Pancreas (tissue), 10 donors: Measurements from ENCODE around the gene CAPZB. TPM values are rescaled to one million over a fixed set of nuclear protein-coding genes. Genes with fewer than 3 reads are reported as not detected.
"Not testable (repeated sequence)": the region's sequence is repeated elsewhere in the genome, so short reads cannot be mapped to it uniquely, and the experiment has no call there.

Source experiments
- ATAC-seq, 4 donors: fragments of 200-7000 bp; cut with Tn5 transposase; one replicate each; pipeline versions ENCODE4 v1.8.0 to v1.9.1; 2020; ENCODE audit warnings: mild to moderate bottlenecking in 4 of 4, moderate library complexity in 4 of 4
- DNase-seq, 6 donors: peaks; one replicate each; pipeline ENCODE4 v3.0.0-alpha.2; 2020
- FAIRE-seq: peaks from 2 replicates; lab custom pipeline; 2012; peaks lifted over from hg19 to GRCh38; lab: Jason Lieb, UNC
- H3K27ac ChIP-seq, 4 donors: fragments of 200-600 bp; sonication (generic); 1 replicate in 3 of 4; 2 replicates in 1 of 4; pipeline versions ENCODE4 v1.5.0 to v1.8.0; 2020
- H3K27me3 ChIP-seq, 4 donors: fragments of 200-600 bp; one replicate each; pipeline ENCODE4 v1.8.0; 2021
- H3K36me3 ChIP-seq, 3 donors: fragments of 200-600 bp; sonication (generic) in 1 of 3; one replicate each; pipeline versions ENCODE4 v1.5.0 to v1.8.0; 2020 to 2021
- H3K4me1 ChIP-seq, 3 donors: fragments of 200-600 bp; one replicate each; pipeline ENCODE4 v1.8.0; 2021
- H3K4me3 ChIP-seq, 4 donors: fragments of 200-600 bp; sonication (generic) in 2 of 4; one replicate each; pipeline versions ENCODE4 v1.5.0 to v1.8.0; 2020 to 2021
- H3K9me3 ChIP-seq, 4 donors: fragments of 200-600 bp; one replicate each; pipeline ENCODE4 v1.8.0; 2021
- WGBS, 2 donors: extraction: QIAGEN DNeasy Blood & Tissue Kit; methylation state at CpG; one replicate each; pipeline ENCODE4 v1.1.7; 2013; 5-methylcytosine and 5-hydroxymethylcytosine counted together
- intact Hi-C, 3 donors: fragments of 100-400 bp; cut with DNase I; formaldehyde crosslinking; loops; one replicate each; pipeline versions ENCODE4 v1.11.1 to v1.14.2; 2022
- polyA plus RNA-seq, 2 donors: library from polyadenylated mRNA; stranded (reverse); fragments of 200-250 nt; gene quantifications; one replicate each; pipeline ENCODE4 v1.2.3, GENCODE V29; 2013
- total RNA-seq, 6 donors: library from RNA; stranded (reverse); fragmentation: NEBNext Ultra II Directional in 4 of 6; extraction: Animal tissue kit (Norgen Biotek cat#: 25700) in 4 of 6; gene quantifications; one replicate each; pipeline versions ENCODE4 v1.2.1 to v1.2.4, GENCODE V29; 2021 to 2023
- TF ChIP-seq, protein P1 (sequence below), 4 donors: fragments of 200-600 bp; sonication (generic) in 3 of 4; IDR thresholded peaks; one replicate each; pipeline versions ENCODE4 v1.5.0 to v1.8.0; 2021; ENCODE audit warnings: antibody characterized with exemption in 4 of 4
- donor health status: healthy with polysubstance abuse.
- donor health status: DM: no; HTN: no; CAD: no; lungs with moderate emphysema.
- donor health status: DM: no; HTN: no; CAD: no.
- donor health status: control.
- donor health status: control.
- donor health status: Bipolar disorder and iron deficiency.
- donor health status: DM: yes; HTN: yes; CAD: no.
- donor health status: DM: no; HTN: no; CAD: no.
- donor health status: DM: no; HTN: no; CAD: no.
- donor health status: DM: yes; HTN: yes; CAD: no.

CAPZB gene
- total and polyA plus RNA-seq, 8 donors, result 43.2 to 124 (median 74.9) TPM

DNA sequence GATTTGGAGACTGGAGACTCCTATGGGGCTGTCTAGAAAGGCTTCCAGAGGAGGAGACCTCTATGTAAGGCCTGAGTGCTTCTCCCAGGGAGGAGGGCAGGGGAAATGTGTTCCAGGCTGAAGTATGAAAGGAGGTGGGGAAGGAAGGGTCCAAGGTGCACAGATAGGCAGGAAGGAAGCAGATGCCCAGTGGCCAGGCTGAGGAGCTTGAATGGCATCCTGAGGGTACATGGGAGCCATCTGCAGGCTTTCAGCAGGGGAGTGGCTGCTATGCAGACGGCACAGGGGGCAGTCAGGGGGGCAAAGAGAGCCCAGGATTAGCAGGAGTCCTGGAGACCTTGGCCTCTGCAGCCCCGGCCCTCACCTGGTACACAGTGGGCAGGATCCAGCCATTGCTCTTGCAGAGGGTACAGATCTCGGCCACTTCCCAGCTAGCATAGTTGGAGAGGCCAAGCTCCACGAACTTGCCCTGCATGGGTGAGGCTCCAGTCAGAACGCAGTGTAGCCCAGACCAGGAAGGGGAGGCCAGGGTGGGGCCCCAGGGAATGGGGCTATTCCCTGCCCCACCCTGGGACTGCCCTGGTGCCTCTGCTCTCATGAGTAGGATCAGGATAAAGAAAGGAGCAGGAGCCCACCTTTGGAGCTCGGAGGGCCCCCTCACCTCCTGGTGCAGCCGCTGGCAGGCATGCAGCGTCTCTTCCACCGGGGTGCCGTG lies 177.4 kb downstream of the CAPZB start:
- DNase-seq (no peak), FAIRE-seq (no peak), ATAC-seq (no peak)
- Histone ChIP-seq H3K4me1 (peaks cover 0 to 6% (median 5%) of the 10 kb centered on the region in 3 donors), H3K27ac (no peak overlapping the region), H3K4me3 (no peak overlapping the region), H3K36me3 (peaks cover 0 to 41% (median 10%) of the 10 kb centered on the region in 3 donors), H3K9me3 (no peaks in the 10 kb centered on the region), H3K27me3 (no peaks in the 10 kb centered on the region)
- WGBS, 2 donors, result 89 to 96% methylated on average over 10 of the region's 10 CpGs
- TF ChIP-seq, protein P1, sequence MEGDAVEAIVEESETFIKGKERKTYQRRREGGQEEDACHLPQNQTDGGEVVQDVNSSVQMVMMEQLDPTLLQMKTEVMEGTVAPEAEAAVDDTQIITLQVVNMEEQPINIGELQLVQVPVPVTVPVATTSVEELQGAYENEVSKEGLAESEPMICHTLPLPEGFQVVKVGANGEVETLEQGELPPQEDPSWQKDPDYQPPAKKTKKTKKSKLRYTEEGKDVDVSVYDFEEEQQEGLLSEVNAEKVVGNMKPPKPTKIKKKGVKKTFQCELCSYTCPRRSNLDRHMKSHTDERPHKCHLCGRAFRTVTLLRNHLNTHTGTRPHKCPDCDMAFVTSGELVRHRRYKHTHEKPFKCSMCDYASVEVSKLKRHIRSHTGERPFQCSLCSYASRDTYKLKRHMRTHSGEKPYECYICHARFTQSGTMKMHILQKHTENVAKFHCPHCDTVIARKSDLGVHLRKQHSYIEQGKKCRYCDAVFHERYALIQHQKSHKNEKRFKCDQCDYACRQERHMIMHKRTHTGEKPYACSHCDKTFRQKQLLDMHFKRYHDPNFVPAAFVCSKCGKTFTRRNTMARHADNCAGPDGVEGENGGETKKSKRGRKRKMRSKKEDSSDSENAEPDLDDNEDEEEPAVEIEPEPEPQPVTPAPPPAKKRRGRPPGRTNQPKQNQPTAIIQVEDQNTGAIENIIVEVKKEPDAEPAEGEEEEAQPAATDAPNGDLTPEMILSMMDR (IDR thresholded peaks at IDR 0.05), result no peak
- intact Hi-C loops, result no loop called here

DNA sequence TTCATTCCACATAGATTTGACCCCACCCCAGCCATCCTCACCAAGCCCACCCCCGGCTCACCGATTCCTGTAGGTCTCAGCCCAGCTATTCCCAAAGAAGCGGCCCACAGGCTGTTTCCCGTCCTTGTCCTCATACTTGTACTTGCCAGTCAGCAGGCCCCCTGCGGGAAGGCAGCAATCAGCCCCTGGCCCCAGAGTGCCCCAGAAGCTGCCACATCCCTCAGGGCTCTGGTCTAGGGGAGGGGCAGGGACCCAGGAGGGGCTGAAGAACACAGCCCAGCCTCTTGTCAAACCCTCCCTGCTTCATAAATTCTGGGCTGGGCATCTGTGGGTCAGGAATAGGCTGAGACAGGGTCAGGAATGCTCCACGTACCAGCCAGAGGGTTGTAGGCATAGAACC lies 178.4 kb downstream of the CAPZB start:
- WGBS, 2 donors, result 92 to 99% methylated on average over 6 of the region's 6 CpGs
- intact Hi-C loops, result no loop called here
- H3K36me3 ChIP-seq, result peaks cover 0 to 42% (median 10%) of the 10 kb centered on the region in 3 donors
- H3K9me3 ChIP-seq, result no peaks in the 10 kb centered on the region
- DNase-seq, result no peak
- no peak for FAIRE-seq
- no peak overlapping the region for H3K4me3 ChIP-seq
- no peak for ATAC-seq
- H3K27me3 ChIP-seq, result no peaks in the 10 kb centered on the region
- TF ChIP-seq, protein P1 (IDR thresholded peaks at IDR 0.05), result no peak
- peaks cover 0 to 5% (median 4%) of the 10 kb centered on the region in 3 donors for H3K4me1 ChIP-seq
- H3K27ac ChIP-seq, result no peak overlapping the region

DNA sequence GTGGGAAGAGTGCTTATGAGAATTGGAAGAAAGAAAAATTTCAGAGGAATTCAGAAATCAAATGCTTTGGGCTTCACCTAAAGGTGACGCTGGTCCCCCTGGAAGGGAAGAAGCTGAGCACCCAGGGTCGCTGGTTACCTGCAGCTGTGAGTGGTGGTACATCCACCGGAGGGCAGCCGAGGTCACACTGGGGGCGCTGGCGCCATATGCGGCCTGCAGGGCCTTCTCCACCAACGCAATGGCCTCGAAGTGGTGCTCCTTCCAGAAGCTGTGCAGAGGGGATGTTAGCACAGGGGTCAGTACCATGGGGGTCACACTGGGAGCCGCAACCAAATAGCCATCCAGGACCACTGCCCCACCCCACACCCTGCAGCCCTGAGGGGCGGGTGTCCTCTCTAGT lies 179.5 kb downstream of the CAPZB start:
- ATAC-seq (no peak), FAIRE-seq (no peak), DNase-seq (no peak)
- Histone ChIP-seq H3K27me3 (no peaks in the 10 kb centered on the region), H3K27ac (no peak overlapping the region), H3K4me1 (peaks cover 0 to 4% (median 3%) of the 10 kb centered on the region in 3 donors), H3K4me3 (no peak overlapping the region), H3K9me3 (no peaks in the 10 kb centered on the region), H3K36me3 (peaks cover 0 to 42% (median 10%) of the 10 kb centered on the region in 3 donors)
- WGBS, 2 donors, result 86 to 94% methylated on average over 11 of the region's 11 CpGs
- intact Hi-C loops, result no loop called here
- TF ChIP-seq, protein P1 (IDR thresholded peaks at IDR 0.05), result no peak

- H3K9me3 ChIP-seq, H3K27ac ChIP-seq, DNase-seq, FAIRE-seq, H3K27me3 ChIP-seq, H3K4me1 ChIP-seq, intact Hi-C loops, ATAC-seq, H3K4me3 ChIP-seq: not testable (repeated sequence)
- peaks cover 0 to 42% (median 10%) of the 10 kb centered on the region in 3 donors for H3K36me3 ChIP-seq
- 95% methylated on average over 9 to 10 of the region's 10 CpGs for WGBS, 2 donors
Observed at GRCh38 chr1:19304081-19304480, 181.3 kb downstream of the CAPZB start.

DNA sequence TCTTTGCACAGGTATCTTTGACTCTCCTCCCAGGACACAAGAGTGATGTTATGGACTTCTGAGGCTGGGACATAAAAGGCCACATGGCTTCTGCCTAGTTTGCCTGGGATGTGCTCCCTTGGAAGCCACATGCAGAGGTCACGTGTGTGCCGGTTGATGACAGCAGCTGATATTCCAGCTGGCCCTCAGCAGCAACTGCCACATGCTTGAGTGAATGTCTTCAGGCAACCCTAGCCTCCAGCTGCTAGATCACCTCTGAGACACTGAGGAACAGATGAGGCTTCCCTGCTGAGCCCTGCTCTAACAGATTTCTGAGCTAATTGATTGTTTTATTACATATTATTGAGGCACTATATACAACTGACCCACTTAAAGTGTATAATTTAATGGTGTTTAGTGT lies 185.1 kb downstream of the CAPZB start:
- Histone ChIP-seq H3K27me3 (no peaks in the 10 kb centered on the region), H3K4me3 (no peak overlapping the region), H3K27ac (no peak overlapping the region), H3K36me3 (peaks cover 0 to 23% (median 6%) of the 10 kb centered on the region in 3 donors), H3K9me3 (no peaks in the 10 kb centered on the region), H3K4me1 (no peaks in the 10 kb centered on the region)
- intact Hi-C loops, result no loop called here
- WGBS, 2 donors, result 94 to 99% methylated on average over 2 of the region's 2 CpGs
- FAIRE-seq, result no peak
- no peak for ATAC-seq
- no peak for DNase-seq
- TF ChIP-seq, protein P1 (IDR thresholded peaks at IDR 0.05), result no peak
